Gastroesophageal sphincter (tissue), 4 donors: ENCODE results near the gene TMEM168. TPM values are rescaled to one million over a fixed set of nuclear protein-coding genes. Genes with fewer than 3 reads are reported as not detected.

Experiments
- ATAC-seq: fragments of 150-250 bp; one replicate; pipeline ENCODE4 v1.9.1; 2016; ENCODE audit warnings: mild to moderate bottlenecking, moderate library complexity
- H3K27ac ChIP-seq, 4 donors: fragments of 200-600 bp; sonication (generic) in 3 of 4; 1 replicate in 3 of 4; 2 replicates in 1 of 4; pipeline ENCODE4 v1.5.1; 2016 to 2019
- H3K27me3 ChIP-seq: fragments of 200-600 bp; sonication (generic); one replicate; pipeline ENCODE4 v1.5.1; 2019
- H3K36me3 ChIP-seq, 2 donors: fragments of 200-600 bp; sonication (generic); one replicate each; pipeline ENCODE4 v1.5.1; 2019; ENCODE audit warnings: control low read depth in 1 of 2
- H3K4me1 ChIP-seq, 3 donors: fragments of 200-600 bp; sonication (generic); 1 replicate in 2 of 3; 2 replicates in 1 of 3; pipeline ENCODE4 v1.5.1; 2016 to 2019; ENCODE audit warnings: control low read depth in 2 of 3
- H3K4me3 ChIP-seq, 2 donors: fragments of 200-600 bp; sonication (generic); one replicate each; pipeline ENCODE4 v1.5.1; 2019; ENCODE audit warnings: mild to moderate bottlenecking in 1 of 2, moderate library complexity in 1 of 2
- H3K9me3 ChIP-seq, 3 donors: fragments of 200-600 bp; sonication (generic); one replicate each; pipeline ENCODE4 v1.5.1; 2017 to 2019; ENCODE audit warnings: control low read depth in 2 of 3
- EP300 ChIP-seq: sonication (generic); formaldehyde crosslinking; IDR thresholded peaks from one replicate; pipeline ENCODE4 v1.6.1; 2017; ENCODE audit warnings: antibody characterized with exemption, mild to moderate bottlenecking
- POLR2A ChIP-seq, 2 donors: fragments of 450-650 bp; IDR thresholded peaks; one replicate each; pipeline ENCODE4 v1.6.1; 2017; ENCODE audit warnings: antibody characterized with exemption in 2 of 2, mild to moderate bottlenecking in 2 of 2, moderate library complexity in 1 of 2
- POLR2AphosphoS5 ChIP-seq: sonication (generic); formaldehyde crosslinking; IDR thresholded peaks from one replicate; pipeline ENCODE4 v1.6.1; 2017; ENCODE audit warnings: antibody characterized with exemption
- WGBS, 2 donors: methylation state at CpG; one replicate each; pipeline ENCODE4 v1.1.5; 2018; ENCODE audit warnings: low coverage in 1 of 2; 5-methylcytosine and 5-hydroxymethylcytosine counted together
- total RNA-seq, 4 donors: library from RNA; depleted of rRNA; stranded (reverse); fragments of >200 nt; gene quantifications; one replicate each; pipeline ENCODE4 v1.1.0, GENCODE V29; 2016
- TF ChIP-seq, protein P1 (sequence below), 4 experiments: fragments of 200-600 bp in 2 of 4; fragments of 450-650 bp in 2 of 4; sonication (generic) in 1 of 4; IDR thresholded peaks; one replicate each; pipeline ENCODE4 v1.5.1; 2017 to 2019; ENCODE audit warnings: antibody characterized with exemption in 4 of 4, mild to moderate bottlenecking in 2 of 4, moderate library complexity in 2 of 4

The TMEM168 gene
- total RNA-seq, 4 donors from 2014 or later: 11.4 to 23.7 (median 19.0) TPM

DNA sequence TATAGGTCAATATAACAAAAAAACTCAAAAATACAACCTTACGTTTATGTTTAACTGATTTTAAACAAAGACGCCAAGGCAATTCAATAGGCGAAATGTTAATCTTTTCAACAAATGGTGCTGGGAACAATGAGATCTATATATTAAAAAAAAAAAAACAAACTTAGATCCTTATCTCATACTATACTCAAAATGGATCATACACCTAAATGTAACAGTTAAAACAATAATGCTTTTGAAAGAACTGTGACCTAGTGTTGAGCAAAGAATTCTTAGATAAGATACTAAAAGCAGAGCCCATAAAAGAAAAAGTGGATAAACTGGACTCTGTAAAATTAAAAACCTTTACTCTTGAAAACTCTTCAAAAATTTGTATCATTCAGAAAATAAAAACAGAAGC lies 8.6 kb downstream of the TMEM168 start:
- WGBS, 2 donors: 88 to 93% methylated on average over 3 of the region's 3 CpGs
- Histone ChIP-seq H3K4me3 (no peak overlapping the region), H3K4me1 (peaks cover 0 to 9% (median 0%) of the 10 kb centered on the region in 3 donors), H3K36me3 (peaks cover 0 to 30% of the 10 kb centered on the region in 2 donors), H3K9me3 (no peaks in the 10 kb centered on the region), H3K27me3 (no peaks in the 10 kb centered on the region), H3K27ac (no peak overlapping the region)
- no peak for ATAC-seq
- no peak for TF ChIP-seq POLR2A (IDR thresholded peaks at IDR 0.05)
- TF ChIP-seq, protein P1, sequence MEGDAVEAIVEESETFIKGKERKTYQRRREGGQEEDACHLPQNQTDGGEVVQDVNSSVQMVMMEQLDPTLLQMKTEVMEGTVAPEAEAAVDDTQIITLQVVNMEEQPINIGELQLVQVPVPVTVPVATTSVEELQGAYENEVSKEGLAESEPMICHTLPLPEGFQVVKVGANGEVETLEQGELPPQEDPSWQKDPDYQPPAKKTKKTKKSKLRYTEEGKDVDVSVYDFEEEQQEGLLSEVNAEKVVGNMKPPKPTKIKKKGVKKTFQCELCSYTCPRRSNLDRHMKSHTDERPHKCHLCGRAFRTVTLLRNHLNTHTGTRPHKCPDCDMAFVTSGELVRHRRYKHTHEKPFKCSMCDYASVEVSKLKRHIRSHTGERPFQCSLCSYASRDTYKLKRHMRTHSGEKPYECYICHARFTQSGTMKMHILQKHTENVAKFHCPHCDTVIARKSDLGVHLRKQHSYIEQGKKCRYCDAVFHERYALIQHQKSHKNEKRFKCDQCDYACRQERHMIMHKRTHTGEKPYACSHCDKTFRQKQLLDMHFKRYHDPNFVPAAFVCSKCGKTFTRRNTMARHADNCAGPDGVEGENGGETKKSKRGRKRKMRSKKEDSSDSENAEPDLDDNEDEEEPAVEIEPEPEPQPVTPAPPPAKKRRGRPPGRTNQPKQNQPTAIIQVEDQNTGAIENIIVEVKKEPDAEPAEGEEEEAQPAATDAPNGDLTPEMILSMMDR (IDR thresholded peaks at IDR 0.05): no peak
- no peak for TF ChIP-seq EP300
- no peak for TF ChIP-seq POLR2AphosphoS5

DNA sequence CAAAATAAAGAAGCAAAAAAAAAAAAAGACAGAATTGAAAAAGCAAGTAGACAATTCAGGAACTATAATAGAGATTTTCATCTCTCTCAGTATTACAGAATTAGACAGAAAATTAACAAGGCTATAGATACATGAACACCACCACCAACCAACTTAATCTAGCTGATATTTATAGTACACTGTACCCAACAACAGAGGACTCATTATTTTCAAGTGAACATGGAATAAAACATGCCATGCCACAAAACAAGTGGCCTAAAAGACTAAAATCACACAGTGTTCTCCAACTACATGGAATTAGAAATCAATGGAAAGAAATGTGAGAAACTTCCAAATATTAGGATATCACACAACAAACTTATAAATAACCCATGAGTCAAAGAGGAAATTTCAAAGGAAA lies 9.1 kb downstream of the TMEM168 start:
- no peak for ATAC-seq
- no peak overlapping the region for H3K4me3 ChIP-seq
- TF ChIP-seq, protein P1 (IDR thresholded peaks at IDR 0.05): no peak
- TF ChIP-seq EP300 (no peak), POLR2A (IDR thresholded peaks at IDR 0.05) (no peak), POLR2AphosphoS5 (no peak)
- no peaks in the 10 kb centered on the region for H3K27me3 ChIP-seq
- peaks cover 0 to 9% (median 0%) of the 10 kb centered on the region in 3 donors for H3K4me1 ChIP-seq
- H3K27ac ChIP-seq: no peak overlapping the region
- no peaks in the 10 kb centered on the region for H3K9me3 ChIP-seq
- peaks cover 0 to 30% of the 10 kb centered on the region in 2 donors for H3K36me3 ChIP-seq

DNA sequence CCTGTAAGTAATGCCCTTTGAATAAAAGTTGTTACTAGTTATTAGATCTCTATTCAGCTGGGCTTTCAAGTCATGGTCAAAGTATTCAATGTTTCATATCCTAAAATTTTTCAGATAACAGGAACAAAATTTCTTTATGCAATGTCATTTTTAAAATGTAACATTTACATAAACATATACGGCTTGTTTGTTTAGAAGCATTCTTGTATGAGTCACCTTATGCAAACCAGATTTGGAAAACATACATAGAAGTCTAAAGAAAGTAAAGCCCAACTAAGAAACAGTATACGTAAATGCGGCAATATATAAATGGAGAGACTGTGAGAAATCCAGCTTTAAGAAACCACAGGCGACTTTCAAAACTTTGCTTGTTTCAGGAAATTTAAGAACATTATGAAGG lies 10.5 kb downstream of the TMEM168 start:
- ATAC-seq: no peak
- WGBS, 2 donors: 66 to 83% methylated on average over 4 of the region's 4 CpGs
- peaks cover 0 to 31% of the 10 kb centered on the region in 2 donors for H3K36me3 ChIP-seq
- peaks cover 0 to 9% (median 0%) of the 10 kb centered on the region in 3 donors for H3K4me1 ChIP-seq
- no peaks in the 10 kb centered on the region for H3K9me3 ChIP-seq
- H3K4me3 ChIP-seq: no peak overlapping the region
- H3K27ac ChIP-seq: no peak overlapping the region
- no peaks in the 10 kb centered on the region for H3K27me3 ChIP-seq
- TF ChIP-seq POLR2AphosphoS5 (no peak), EP300 (no peak), POLR2A (IDR thresholded peaks at IDR 0.05) (no peak)
- TF ChIP-seq, protein P1 (IDR thresholded peaks at IDR 0.05): no peak

DNA sequence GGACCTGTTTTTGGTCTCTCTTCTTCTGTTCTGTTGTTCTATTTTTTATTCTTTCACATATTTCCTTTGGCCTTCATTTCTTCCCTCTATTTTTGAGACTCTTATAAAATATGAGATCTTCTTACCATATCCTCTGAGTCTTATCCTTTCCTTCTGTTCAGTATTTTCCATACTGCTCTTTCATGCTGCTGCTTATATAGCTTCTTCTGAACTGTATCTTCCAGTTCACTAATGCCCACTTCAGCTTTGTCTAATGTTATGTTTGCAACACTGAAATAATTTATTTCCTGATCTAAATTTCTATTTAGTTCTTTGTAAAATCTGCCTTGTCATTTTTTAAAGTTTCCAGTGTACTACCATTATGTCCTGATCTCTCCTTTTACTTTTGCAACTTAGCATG lies 12.8 kb downstream of the TMEM168 start:
- peaks cover 0 to 18% of the 10 kb centered on the region in 2 donors for H3K36me3 ChIP-seq
- TF ChIP-seq, protein P1 (IDR thresholded peaks at IDR 0.05): no peak
- TF ChIP-seq EP300: no peak
- TF ChIP-seq POLR2AphosphoS5: no peak
- TF ChIP-seq POLR2A (IDR thresholded peaks at IDR 0.05): no peak
- no peak for ATAC-seq
- H3K27ac ChIP-seq: no peak overlapping the region
- no peaks in the 10 kb centered on the region for H3K27me3 ChIP-seq
- H3K4me3 ChIP-seq: no peak overlapping the region
- H3K9me3 ChIP-seq: no peaks in the 10 kb centered on the region
- peaks cover 0 to 3% (median 0%) of the 10 kb centered on the region in 3 donors for H3K4me1 ChIP-seq

DNA sequence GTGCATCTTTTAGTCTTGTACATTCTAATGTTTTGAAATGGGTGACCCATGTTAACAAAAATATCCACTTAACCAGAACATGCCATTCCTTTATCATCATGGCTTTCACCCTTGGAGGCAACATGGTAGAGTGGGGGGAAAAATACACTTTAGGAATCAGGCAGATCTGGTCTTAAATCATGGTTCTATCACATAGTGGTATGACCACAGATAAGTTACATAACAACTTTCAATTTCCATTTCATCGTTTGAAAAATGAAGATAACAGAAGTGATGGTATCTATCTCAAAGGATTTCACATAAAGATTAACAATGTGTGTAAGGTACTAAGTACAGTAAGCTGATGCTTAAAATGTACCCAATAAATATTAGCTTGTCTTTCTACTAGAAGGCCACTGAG lies 19.0 kb downstream of the TMEM168 start:
- no peak for ATAC-seq
- H3K9me3 ChIP-seq: no peaks in the 10 kb centered on the region
- 64 to 100% methylated on average over 1 of the region's 1 CpG for WGBS, 2 donors
- H3K4me3 ChIP-seq: no peak overlapping the region
- H3K36me3 ChIP-seq: peaks cover 0 to 26% of the 10 kb centered on the region in 2 donors
- TF ChIP-seq POLR2AphosphoS5: no peak
- TF ChIP-seq EP300: no peak
- TF ChIP-seq POLR2A (IDR thresholded peaks at IDR 0.05): no peak
- TF ChIP-seq, protein P1 (IDR thresholded peaks at IDR 0.05): no peak
- no peaks in the 10 kb centered on the region for H3K4me1 ChIP-seq
- H3K27ac ChIP-seq: no peak overlapping the region
- H3K27me3 ChIP-seq: no peaks in the 10 kb centered on the region
